Measurements from ENCODE around the gene PPP1CA. TPM values are rescaled to one million over a fixed set of nuclear protein-coding genes. Genes with fewer than 3 reads are reported as not detected.
"Not testable (repeated sequence)": the region's sequence is repeated elsewhere in the genome, so short reads cannot be mapped to it uniquely, and the experiment has no call there.

The PPP1CA gene
- polyA plus RNA-seq, 4 donors = 77.6 to 177 (median 146) TPM

- no peak for DNase-seq (ENCODE audit: low read depth in 4 of 4, low spot score in 3 of 4)
These were observed 33.5 kb upstream of the PPP1CA start for GRCh38 chr11:67435031-67435726.

- DNase-seq (ENCODE audit: low read depth in 4 of 4, low spot score in 3 of 4) = no peak
These were observed 32.8 kb upstream of the PPP1CA start for GRCh38 chr11:67434395-67434881.

- no peak for DNase-seq (ENCODE audit: low read depth in 4 of 4, low spot score in 3 of 4)
These were observed 32.1 kb upstream of the PPP1CA start for GRCh38 chr11:67433536-67434394.

GRCh38 chr11:67432655-67433349 lies 31.1 kb upstream of the PPP1CA start:
- no peak for DNase-seq (ENCODE audit: low read depth in 4 of 4, low spot score in 3 of 4)

DNA sequence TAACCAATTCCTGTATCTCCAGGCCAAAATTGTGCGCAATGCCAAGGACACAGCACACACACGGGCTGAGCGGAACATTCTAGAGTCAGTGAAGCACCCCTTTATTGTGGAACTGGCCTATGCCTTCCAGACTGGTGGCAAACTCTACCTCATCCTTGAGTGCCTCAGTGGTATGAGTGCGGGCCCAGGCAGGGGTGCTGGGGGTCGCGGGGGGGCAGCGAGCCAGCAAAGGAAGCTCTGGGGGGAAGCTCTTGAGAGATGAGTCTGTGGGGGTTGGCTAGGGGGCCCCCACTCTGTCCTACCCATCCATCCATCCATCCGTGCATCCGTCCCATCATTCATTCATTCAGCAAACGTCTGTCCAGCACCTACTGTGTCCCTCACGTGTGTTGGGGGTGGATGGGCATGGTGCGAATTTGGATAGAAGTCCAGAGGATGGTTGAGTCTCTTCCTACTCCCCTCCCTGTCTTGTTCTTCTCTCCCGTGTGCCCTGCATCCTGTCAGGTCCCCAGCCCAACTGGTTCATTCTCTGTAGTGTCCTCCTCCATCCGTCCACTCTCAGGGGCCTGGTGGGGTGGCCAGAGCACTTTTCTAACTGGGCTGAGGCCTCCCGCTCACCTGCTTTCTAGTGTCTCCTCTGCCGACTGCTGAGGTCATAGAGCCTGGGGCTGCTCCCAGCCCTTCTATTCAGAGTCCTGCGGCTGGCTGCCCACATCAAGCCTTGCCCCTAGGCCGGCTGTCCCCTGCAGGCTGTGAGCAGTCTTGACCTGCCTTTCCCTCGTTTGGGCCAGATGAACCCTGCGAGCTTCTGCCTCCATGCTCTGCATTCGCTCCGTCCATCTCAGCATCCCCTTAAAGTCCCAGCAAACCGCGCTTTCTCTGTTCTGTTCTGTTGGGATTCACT lies 29.9 kb upstream of the PPP1CA start:
- DNase-seq (ENCODE audit: low read depth in 4 of 4, low spot score in 3 of 4) = no peak

GRCh38 chr11:67429722-67430121 lies 28.1 kb upstream of the PPP1CA start:
- DNase-seq (ENCODE audit: low read depth in 4 of 4, low spot score in 3 of 4) = no peak

DNA sequence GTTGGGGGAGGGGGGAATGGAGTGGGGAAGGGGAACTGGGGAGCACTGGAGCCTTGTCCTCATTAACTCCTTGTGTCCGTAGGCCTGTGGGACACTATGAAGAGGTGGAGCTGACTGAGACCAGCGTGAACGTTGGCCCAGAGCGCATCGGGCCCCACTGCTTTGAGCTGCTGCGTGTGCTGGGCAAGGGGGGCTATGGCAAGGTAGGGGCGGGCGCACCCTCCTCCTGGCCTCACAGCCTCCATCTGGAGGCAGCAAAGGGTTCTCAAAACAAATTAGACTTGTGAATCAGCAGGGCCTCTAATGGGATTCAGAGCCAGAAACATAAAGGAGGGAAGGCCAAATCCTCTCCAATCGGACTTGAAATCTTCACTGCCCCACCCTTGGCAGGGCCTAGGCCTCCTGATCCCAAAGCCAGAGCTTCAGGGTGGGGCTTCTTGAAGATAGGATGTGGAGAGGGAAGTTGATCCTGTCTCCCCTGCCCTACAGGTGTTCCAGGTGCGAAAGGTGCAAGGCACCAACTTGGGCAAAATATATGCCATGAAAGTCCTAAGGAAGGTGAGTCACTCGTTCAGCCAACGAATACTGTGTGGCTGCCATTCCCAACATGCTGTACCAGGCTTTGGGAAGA lies 27.5 kb upstream of the PPP1CA start:
- DNase-seq (ENCODE audit: low read depth in 4 of 4, low spot score in 3 of 4) = no peak

- peak; percentile 93 to 97 (median 96) for DNase-seq (ENCODE audit: low read depth in 4 of 4, low spot score in 3 of 4)
These were observed 26.7 kb upstream of the PPP1CA start, which contains the start of gene RPS6KB2 for GRCh38 chr11:67428052-67429001. RPS6KB2 (plus strand) TSS chr11:67428494; CDS start chr11:67428546, 52 bp downstream.

GRCh38 chr11:67427364-67427859 lies 25.8 kb upstream of the PPP1CA start:
- DNase-seq (ENCODE audit: low read depth in 4 of 4, low spot score in 3 of 4) = not testable (repeated sequence)

DNA sequence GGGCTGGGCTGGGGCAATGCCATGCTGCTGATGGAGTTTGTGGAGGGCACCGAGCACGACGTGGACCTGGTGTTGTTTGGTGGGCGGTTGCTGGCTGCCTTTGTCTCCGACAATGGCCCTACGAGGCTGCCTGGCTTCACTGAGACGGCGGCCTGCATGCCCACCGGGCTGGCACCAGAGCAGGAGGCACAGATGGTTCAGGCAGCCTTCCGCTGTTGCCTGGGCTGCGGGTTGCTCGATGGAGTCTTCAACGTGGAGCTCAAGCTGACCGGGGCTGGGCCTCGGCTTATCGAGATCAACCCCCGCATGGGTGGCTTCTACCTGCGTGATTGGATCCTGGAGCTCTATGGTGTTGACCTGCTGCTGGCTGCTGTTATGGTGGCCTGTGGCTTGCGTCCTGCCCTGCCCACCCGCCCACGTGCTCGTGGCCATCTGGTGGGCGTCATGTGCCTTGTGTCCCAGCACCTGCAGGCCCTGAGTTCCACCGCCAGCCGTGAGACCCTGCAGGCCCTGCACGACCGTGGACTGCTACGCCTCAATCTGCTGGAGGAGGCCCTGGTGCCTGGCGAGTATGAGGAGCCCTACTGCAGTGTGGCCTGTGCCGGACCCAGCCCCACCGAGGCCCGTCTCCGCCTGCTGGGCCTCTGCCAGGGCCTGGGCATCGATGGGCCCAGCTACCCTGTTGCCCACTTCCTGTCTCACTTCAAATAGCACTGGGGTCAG lies 22.4 kb upstream of the PPP1CA start:
- no peak for DNase-seq (ENCODE audit: low read depth in 4 of 4, low spot score in 3 of 4)

- DNase-seq (ENCODE audit: low read depth in 4 of 4, low spot score in 3 of 4) = no peak
These were observed 21.8 kb upstream of the PPP1CA start for GRCh38 chr11:67423466-67423865.

DNA sequence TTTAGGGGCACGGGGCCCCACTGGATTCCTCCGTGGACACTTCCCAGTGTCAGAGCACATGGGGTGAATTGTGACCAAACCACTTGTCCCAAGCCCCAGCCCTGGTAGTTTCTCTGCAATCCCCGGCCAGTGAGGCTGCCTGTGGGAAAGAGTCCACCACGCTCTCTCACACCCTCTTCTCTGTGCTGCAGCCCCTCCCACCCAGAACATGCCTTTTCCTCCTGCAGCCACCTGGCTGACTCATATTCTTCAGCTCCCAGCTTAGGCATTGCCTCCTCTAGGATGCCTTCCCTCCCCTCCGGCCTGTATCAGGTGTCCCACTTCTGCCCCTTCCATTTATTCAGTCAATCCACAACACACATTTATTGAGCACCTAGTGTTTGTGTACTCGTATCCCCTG lies 21.2 kb upstream of the PPP1CA start:
- DNase-seq (ENCODE audit: low read depth in 4 of 4, low spot score in 3 of 4) = no peak

DNA sequence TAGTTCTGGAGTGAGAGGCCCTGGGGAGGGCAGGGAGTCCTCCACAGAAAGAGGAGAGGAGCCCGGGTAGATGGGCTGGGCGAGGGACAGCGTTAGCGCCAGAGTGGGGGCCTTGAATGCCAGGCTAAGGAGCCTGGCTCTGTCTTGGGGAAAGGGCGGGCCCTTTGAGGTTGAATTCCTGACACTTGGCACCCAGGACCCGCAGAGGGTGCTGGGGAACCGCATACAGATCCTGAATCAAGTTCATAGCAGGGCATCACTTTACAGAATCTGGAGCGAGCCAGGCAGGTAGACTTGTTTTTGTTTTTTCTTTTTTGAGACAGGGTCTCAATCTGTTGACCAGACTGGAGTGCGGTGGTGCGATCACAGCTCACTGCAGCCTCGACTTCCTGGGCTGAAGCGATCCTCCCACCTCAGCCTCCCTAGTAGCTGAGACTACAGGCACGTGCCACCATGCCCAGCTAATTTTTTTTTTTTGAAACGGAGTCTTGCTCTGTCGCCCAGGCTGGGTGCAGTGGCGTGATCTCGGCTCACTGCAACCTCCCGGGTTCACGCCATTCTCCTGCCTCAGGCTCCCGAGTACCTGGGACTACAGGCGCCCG lies 19.9 kb upstream of the PPP1CA start:
- no peak for DNase-seq (ENCODE audit: low read depth in 4 of 4, low spot score in 3 of 4)

DNA sequence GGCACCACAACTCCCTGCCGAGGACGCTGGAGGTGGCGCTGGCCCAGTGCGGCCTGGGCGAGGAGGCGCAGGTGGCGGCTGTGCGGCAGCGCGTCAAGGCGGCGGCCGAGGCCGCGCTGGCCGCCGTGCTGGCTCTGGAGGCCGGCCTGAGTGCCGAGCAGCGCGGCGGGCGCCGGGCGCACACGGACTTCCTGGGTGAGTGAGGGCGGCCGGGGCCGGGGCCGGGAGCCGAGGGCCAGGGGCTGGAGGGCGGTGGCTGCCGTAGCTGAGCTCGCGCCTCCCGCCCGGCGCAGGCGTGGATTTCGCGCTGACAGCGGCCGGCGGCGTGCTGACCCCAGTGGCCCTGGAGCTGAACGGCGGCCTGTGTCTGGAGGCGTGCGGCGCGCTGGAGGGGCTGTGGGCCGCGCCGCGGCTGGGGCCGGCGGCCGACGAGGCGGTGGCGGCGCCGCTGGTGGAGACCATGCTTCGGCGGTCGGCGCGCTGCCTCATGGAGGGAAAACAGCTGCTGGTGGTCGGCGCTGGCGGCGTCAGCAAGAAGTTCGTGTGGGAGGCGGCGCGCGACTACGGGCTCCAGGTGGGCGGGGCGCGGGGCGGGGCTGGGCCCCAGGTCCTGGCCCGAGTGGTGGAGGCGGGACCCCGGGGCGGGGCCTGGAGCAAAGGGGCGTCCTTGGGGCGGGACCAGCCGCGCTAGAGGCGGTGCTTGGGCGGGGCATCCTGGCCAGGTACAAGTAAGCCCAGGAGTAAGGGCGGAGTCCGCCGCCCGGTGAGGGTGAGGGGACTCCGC lies 19.2 kb upstream of the PPP1CA start:
- DNase-seq (ENCODE audit: low read depth in 4 of 4, low spot score in 3 of 4) = peak; percentile 80 to 92 (median 86)

DNA sequence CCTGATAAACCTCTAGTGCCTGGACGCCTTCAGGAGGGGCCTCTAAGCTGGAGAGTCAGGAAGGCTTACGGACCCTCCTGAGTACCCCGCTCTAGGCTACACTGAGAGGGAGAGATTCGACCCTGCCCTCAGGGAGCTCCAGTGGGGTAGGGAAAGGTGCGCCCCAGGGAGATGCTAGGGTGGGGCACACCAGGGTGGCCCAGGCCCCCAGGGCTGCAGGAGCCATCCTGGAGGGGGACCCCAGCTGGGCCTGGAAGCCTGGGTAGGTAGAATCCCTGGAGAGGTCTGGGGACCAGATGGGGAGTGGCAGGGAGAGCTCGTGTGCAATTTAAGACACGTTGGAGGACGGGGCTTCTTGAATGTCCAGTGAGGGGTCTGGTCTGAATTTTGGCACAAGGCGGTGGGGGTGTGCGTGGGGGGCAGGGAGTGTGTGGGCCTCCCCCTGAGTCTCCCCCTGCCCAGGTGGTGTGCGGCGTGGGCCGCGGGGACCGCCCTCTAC lies 18.5 kb upstream of the PPP1CA start:
- DNase-seq (ENCODE audit: low read depth in 4 of 4, low spot score in 3 of 4) = no peak

GRCh38 chr11:67419325-67420049 lies 17.8 kb upstream of the PPP1CA start:
- DNase-seq (ENCODE audit: low read depth in 4 of 4, low spot score in 3 of 4) = no peak

Data from left renal pelvis (tissue), 4 donors.